Coronary artery (tissue), 2 donors: ENCODE results near the gene GFI1B.

Experiments used
- DNase-seq: peaks from one replicate; pipeline ENCODE4 v3.0.0-alpha.2; 2017; ENCODE audit warnings: low spot score
- H3K27ac ChIP-seq, 2 donors: fragments of 200-600 bp; sonication (generic); one replicate each; pipeline ENCODE4 v1.5.1; 2016 to 2019
- H3K4me3 ChIP-seq: fragments of 200-600 bp; sonication (generic); 2 replicates; pipeline ENCODE4 v1.5.1; 2016; ENCODE audit warnings: mild to moderate bottlenecking, moderate library complexity
- CTCF ChIP-seq: fragments of 200-600 bp; sonication (generic); IDR thresholded peaks from one replicate; pipeline ENCODE4 v1.5.1; 2019; ENCODE audit warnings: antibody characterized with exemption

The GFI1B gene

GRCh38 chr9:132980157-132980556 is 1.7 kb downstream of the GFI1B start:
- TF ChIP-seq CTCF, result no peak
- H3K4me3 ChIP-seq, result no peak overlapping the region
- DNase-seq, result no peak
- no peak overlapping the region for H3K27ac ChIP-seq

GRCh38 chr9:132982458-132982857 is 4.0 kb downstream of the GFI1B start:
- no peak for TF ChIP-seq CTCF
- Histone ChIP-seq H3K4me3 (no peak overlapping the region), H3K27ac (no peak overlapping the region)
- no peak for DNase-seq

GRCh38 chr9:132983491-132984201 is 5.2 kb downstream of the GFI1B start:
- no peak overlapping the region for H3K4me3 ChIP-seq
- no peak for DNase-seq
- no peak for TF ChIP-seq CTCF
- no peak overlapping the region for H3K27ac ChIP-seq

- no peak overlapping the region for H3K27ac ChIP-seq
- DNase-seq, result no peak
- H3K4me3 ChIP-seq, result no peak overlapping the region
- no peak for TF ChIP-seq CTCF
These were observed 5.9 kb downstream of the GFI1B start for GRCh38 chr9:132984202-132985070.

- DNase-seq, result no peak
- no peak overlapping the region for H3K27ac ChIP-seq
- H3K4me3 ChIP-seq, result no peak overlapping the region
- TF ChIP-seq CTCF, result no peak
These were observed 6.5 kb downstream of the GFI1B start for GRCh38 chr9:132985071-132985350.

- Histone ChIP-seq H3K4me3 (no peak overlapping the region), H3K27ac (no peak overlapping the region)
- no peak for TF ChIP-seq CTCF
- no peak for DNase-seq
These were observed 7.0 kb downstream of the GFI1B start for GRCh38 chr9:132985489-132985888.

GRCh38 chr9:132986114-132986513 is 7.6 kb downstream of the GFI1B start:
- DNase-seq, result no peak
- H3K27ac ChIP-seq, result no peak overlapping the region

More at GRCh38 chr9:132986114-132986513, 7.6 kb downstream of the GFI1B start:
- H3K4me3 ChIP-seq, result no peak overlapping the region
- TF ChIP-seq CTCF, result no peak
